ENCODE data around the gene SVOPL.

- TF ChIP-seq, protein P1, sequence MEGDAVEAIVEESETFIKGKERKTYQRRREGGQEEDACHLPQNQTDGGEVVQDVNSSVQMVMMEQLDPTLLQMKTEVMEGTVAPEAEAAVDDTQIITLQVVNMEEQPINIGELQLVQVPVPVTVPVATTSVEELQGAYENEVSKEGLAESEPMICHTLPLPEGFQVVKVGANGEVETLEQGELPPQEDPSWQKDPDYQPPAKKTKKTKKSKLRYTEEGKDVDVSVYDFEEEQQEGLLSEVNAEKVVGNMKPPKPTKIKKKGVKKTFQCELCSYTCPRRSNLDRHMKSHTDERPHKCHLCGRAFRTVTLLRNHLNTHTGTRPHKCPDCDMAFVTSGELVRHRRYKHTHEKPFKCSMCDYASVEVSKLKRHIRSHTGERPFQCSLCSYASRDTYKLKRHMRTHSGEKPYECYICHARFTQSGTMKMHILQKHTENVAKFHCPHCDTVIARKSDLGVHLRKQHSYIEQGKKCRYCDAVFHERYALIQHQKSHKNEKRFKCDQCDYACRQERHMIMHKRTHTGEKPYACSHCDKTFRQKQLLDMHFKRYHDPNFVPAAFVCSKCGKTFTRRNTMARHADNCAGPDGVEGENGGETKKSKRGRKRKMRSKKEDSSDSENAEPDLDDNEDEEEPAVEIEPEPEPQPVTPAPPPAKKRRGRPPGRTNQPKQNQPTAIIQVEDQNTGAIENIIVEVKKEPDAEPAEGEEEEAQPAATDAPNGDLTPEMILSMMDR (conservative IDR thresholded peaks at IDR 0.05 in 1 of 2, IDR thresholded peaks at IDR 0.05 in 1 of 2; ENCODE audit: low read depth in 1 of 2, low read length in 2 of 2): no peak
- no peak for TF ChIP-seq EZH2 (IDR thresholded peaks at IDR 0.05; ENCODE audit: low read length, missing control alignments)
These were observed 32.2 kb downstream of the SVOPL start for GRCh38 chr7:138668946-138669345.

Measured in fibroblast of lung (primary cell).